ENCODE results near the gene CLDND2.

Gene CLDND2

DNA sequence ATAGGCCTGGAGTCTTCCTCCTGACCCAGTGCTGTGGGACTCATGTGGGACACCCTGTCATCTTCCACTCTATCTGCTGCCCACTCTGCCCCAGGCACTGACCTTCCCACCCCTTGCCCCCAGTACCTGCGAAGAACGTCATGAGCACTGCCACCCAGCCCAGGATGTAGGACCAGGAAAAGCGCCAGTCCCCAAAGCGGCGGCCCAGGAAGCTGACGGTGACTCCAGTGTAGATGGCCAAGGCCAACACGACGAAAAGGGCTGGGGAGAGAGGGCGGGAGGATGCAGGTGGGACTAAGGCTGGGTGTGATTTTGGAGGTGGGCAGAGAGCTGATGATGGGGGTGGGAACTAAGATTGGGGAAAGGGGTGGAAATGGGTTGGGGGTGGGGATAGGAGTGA, 11.6 kb upstream of the CLDND2 start:
- DNase-seq, result no peak

DNA sequence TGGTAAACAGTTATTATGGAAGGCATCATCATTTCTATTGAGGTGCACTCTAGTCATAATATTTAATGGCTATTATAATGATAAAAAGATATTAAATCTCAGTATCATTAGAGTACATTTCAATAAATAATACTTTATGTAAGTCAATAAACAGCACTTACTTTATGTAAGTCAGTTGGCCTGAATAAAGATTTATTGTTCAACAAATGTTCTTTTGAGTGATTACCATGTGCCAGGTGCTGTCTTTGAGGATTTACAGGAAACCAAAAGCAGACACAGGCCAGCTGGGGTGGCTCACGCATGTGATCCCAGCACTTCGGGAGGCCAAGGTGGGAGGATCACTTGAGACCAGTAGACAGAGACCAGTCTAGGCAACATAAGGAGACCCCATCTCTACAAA, 8.6 kb upstream of the CLDND2 start:
- DNase-seq, result no peak

DNA sequence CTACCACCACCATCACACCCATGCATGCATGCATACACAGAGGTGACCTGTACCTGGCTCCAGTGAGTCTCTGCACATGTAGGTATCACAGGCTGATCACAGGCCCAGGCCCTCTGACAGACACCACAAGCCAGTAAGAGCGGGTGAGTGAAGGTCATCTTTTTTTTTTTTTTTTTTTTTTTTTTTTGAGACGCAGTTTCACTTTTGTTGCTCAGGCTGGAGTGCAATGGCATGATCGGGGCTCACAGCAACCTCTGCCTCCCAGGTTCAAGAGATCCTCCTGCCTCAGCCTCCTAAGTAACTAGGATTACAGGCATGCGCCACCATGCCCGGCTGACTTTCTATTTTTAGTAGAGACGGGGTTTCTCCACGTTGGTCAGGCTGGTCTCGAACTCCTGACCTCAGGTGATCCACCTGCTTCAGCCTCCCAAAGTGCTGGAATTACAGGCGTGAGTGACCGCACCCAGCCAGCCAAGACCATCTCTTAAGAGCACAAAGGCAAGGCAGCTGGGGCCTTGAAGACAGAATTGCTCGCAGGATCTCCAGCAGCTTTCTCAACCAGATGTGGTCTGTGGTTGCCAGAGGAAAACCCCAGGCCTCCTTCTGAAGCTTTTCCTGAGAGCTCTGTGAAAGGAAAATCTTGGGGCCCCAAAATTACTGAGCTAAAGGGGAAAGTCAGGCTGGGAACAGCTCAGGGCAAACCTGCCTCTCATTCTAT, 6.9 kb upstream of the CLDND2 start:
- DNase-seq, result no peak

DNA sequence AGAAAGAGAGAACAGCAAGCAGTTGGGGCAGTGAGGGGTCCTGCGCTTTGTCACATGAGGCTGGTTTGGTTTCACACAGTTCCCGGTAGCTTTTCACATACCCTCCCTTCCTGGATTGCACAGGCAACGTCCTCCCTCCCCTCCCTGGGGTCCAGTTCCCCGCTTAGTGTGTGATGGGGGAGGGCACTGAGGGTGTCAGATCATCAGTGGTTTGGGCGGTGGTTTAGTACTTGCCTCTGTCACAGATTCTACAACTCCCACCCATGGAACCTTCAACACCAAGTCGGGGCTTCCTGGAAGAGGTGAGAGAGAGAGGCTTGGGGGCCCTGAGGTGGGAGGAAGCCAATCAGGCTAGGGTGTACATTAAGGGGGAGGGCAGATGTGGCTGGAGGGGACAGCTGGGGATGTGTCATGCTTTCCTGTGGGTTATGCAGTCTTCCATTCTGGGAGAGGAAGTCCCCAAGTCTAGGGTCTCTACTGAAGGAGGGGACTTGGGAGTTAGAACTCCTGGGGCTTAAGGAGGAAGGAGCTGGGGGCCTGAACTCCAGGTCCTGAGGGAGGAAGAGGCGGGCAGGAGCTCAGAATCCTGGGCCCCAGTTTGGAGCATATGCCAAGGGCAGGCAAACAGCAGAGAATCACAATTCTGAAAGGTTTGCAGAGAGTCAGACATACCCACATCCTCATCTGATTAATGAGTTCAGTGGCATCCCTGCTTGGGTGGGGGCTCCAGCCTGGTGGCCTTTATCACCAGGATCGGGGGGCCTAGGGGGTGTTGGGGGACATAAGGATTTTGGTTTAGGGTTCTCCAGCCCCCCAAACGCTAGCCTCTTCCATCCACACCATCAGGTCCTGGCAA, 4.1 kb upstream of the CLDND2 start, which contains the start of gene NKG7:
TSS of gene NKG7 (minus strand) at position 6 of the 856 bp plus-strand sequence. CDS start 119 bp downstream, outside the sequence.
- DNase-seq, result peak; percentile 88

DNA sequence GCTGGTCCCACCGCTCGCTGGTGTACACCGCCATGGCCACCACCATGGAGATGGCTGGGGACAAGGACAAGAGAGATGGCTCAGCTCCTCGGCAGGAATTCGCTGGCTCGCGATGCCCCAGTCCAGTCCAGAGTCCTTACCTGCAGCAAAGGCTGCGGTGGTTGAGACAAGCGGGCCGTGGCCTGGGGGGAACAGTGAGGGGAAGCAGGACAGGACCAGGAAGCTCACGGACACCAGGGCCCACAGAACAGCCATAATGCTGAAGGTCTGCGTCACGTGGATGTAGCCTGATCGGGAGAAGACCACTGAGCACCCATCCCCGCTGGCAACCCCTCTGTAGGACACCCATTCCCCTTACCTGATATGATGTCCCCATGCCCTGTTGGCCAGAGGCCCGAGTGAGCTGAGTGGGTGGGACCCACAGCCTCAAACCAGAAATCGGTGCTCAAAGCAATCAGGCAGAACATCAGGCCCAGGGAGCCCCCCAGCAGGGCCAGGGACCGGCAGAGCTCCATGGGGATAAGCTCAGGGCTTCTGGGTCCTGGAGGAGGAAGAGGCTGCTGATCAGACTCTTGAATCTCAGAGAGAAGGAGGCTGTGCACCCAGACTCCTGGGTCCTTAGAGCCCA, 3.3 kb upstream of the CLDND2 start:
- no peak for DNase-seq

DNA sequence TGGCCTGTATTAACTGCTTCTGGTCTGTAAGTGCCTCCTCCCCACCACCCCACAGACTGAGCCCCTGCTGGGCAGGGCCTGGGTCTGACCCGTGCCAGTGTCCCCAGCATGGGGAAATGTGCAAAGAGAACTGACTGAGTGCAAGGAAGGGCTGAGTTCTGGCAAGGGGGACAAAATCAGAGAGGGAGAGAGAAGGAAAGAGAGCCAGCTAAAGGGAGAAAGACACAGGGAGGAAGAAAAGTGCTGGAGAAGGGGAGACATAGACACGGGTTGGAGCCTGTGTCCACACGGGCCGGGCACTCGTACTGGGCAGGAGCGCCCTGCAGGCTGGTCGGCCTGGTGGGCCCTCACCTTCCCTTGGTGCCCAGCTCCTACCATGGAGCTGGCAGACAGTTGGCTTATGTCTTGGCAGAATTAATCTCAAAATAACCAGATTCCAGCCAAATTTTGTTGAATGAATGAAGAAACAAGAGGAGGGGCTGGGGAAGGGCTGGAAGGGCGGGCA, 2.4 kb upstream of the CLDND2 start:
- no peak for DNase-seq

DNA sequence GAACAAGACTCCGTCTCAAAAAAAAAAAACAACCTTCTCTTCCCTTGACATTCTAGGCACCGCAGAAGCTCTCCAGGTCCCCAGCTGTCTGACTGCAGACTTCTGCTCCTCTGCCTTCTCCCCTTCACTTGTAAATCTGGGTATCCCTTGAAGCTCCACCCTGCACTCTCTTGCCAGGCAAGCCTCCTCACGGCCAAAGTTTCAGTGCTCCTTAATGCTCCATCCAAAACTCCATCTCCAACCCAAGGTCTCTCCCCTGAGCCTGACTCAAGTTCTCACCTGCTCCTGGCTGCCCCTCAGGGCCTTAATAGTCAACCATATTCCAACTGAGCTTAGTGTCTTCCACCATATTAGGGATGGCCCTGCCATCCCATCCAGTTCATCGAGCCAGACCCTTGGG, 1.4 kb upstream of the CLDND2 start:
- DNase-seq, result no peak

DNA sequence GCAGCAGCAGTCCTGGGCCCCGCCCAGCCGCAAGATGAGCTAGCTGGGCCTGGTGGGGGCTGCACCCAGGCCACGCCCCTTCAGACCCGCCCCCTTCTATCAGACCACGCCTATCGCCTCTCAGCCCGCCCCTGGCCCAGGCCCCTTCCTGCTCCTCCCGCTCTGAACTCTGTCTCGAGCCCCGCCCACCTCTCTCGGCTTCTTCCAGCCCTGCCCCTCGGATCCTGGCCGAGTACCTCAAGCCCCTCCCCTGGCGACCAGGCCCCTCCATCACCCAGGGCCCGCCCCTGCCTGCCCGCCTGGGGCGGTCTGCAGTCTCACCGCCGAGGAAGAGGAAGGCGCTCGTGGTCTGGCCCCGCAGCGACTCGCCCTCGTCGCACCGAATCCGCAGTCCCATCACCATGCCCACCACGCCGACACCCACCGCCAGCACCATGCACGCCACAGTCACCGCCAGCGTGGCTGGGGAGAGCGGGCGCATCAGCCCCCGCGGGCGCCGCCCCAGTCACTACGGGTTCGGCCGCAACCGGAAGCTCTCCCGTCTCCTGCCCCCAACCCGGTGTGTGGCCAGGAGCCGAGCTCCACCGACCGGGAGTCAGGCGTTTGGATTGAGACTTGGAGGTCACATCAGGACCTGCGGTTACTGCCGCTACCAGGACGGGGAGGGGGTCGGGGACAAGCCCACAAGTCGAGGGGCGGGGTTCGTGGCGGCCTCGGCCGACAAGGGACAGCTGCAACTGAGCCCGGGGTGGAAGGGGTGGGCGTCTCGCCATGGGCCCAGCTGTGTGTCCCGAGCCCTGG, 1.0 kb downstream of the CLDND2 start:
- DNase-seq, result peak; percentile 99

DNA sequence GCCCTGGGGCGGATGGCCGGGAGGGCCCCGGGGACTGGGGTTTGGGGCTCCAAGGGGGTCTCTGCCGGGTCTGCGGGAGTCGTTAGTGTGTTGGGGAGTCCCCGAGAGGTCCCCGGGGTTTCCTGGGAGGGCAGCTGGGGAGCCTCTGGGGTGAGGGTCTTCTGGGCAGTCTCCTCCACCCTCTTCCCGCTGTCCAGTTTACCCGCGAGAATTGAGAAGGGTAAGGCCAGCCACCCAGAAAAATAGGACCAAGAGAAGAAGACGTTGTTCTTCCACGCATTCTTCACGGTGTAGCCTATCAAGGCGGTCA, 1.6 kb downstream of the CLDND2 start:
- no peak for DNase-seq

DNA sequence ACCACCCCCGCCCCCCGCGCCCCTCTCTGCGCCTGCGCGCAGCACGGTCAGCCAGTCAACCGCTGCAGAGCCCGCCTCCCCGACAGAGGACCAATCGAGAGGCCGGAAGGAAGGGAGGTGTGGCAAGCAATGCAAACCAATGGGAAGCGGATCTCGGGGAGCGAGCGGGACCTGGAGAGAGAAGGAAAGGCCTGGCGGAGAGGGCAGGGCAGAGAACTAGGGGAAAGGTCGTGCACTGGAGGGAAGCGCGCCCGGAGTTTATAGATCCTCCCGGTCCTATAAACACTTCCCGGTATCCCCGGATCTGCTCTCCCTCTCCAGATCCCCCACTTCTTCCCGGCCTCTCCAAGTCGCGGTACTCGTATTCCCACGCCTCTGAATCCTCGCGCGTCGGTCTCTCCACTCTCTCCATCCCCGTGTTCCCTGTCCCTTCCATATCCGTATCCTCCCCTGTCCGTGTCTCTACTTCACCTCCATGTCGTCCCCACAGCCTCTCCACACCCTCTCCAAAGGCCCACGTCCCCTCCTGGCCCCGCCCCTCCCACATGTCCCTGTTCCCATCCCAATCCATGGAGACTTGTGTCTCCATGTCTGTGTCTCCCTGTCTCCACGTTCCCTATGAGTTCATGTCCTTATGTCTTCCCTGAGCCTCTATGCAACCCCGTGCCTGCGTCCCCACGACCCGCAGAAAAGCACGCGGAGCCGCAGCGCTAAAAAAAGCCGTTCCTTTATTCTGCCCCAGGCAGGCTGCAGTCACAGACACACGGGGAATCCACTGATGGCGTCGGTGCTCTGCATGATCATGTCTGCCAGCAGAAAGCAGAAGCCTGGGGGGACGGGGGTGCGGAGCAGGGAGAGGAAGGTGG, 2.2 kb downstream of the CLDND2 start:
- DNase-seq, result peak; percentile 95

DNA sequence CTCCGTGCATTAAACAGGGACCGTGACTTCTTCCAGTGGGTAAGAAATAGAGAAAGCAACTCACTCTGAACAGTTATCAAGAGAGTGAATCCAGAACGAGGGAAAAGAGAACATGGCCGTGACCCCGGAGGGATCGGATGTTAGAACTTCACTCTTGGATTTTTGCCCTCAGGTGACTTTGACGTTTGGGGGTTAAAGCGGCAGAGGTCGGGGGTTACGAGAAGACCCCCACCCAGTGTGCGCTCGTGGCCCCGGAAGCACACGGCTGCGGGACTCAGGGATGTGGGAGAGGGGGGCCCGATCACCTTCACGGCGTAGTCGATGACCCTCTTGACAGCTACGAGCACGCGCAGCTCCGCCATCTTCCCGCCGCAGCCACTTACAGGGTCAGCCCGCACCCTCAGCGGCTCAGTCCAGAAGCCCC, 2.8 kb downstream of the CLDND2 start, which contains the start of gene ETFB:
TSS of gene ETFB (minus strand) at position 424 of the 424 bp plus-strand sequence. CDS start at position 362, 62 bp downstream.
- no peak for DNase-seq

DNA sequence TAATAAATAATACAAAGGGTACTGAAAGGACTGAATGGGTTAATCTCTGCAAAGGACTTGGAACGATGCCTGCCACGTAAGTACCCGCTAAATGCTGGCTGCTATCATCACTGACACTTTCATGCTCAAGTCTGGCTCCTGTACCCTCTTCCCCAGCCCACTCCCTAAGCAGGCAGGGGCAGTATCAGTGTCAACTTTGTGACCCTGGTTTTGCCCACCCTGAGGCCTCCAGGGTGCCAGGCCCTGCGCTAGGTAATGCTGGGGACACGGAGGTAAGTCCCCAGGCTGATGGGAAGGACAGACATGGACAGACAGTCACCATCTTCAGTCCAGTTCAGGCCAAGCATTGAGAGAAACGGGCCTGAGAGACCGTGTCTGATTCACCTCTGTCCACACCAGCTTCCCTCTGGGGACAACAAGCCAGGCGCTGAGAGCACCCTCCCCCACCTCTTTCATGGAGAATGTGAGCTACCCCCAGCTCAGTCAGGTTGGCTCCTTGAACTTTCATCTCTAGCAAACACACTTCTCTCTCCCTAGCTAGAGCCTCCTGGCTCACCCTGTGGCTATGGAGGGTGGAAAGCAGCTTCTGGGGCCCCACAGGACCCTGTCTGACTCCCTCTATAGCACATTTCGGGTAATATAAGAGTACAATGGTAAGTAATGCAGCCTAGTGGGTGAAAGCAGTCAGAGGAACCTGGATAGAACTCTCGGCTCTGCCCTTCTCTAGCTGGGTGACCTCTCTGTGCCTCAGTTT, 3.4 kb downstream of the CLDND2 start:
- no peak for DNase-seq

DNA sequence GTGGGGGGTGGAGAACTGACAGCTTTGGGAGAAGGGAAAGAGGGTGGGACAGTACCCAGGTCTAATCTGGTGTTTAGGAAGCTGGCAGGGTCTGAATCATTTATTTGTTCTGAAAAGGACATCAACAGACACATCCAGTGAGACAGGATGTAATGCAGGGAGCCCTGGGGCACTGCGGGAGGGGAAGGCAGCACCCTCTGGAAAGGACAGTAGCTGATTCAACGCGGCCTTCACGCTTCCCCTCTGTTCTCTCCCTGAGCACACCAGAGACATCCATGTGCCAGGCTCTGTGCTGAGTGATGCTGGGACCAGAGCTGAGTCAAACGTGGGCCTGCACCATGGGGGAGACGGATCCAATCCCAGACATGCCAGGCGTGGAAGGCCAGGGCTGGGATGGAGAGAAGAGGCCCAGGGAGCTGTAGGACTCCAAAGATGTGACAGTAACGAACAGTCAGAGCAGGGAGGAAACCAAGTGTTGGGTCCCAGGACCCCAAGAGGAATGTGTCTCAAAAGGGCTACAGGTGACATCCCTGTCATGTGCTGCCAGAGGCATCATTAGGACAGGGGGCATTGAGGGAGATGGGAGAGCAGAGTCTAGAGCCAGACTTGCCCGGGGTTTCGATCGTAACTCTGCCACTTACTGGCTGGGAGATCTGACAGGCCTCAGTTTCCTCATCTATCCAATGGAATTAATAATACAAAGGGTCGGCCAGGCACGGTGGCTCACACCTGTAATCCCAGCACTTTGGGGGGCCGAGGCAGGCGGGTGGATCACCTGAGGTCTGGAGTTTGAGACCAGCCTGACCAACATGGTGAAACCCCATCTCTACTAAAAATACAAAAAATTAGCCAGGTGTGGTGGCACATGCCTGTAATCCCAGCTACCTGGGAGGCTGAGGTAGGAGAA, 4.3 kb downstream of the CLDND2 start:
- DNase-seq, result no peak

DNA sequence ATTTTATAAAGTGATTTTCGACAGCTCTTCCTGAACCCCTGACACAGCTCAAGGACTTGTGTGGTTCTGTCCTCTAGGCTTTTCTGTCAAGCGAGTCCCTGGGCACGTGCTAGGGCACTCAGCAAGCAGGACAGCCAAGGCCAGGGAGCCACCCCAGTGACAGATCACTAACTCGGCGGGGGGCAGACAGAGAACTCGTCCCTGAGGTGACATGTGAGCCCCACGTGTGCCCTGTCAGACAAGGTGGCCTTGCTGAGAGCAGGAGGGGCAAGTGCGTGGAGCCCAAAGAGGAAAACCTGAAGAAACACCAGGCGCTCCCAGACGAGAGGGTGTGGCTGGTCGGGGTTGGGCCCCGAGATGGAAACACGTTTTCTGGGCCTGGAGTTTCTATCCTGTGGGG, 7.6 kb downstream of the CLDND2 start:
- DNase-seq, result no peak

DNA sequence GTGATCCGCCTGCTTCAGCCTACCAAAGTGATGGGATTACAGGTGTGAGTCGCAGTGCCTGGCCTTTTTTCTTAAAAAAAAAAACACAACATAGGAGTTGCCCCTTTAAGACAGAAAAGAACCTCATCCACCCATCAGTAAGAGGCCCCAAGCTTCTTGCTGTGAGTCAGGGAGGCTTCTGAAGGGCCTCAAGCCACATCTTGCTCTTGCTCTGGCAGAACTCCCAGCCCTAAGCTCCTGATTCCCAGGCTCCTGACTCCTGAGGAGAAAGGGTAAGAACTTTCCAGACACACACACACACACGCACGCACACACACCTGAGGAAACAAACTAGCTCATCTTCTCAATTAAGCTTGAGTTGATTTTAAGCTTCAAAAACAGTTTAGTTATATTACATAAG, 9.5 kb downstream of the CLDND2 start:
- DNase-seq, result no peak

DNA sequence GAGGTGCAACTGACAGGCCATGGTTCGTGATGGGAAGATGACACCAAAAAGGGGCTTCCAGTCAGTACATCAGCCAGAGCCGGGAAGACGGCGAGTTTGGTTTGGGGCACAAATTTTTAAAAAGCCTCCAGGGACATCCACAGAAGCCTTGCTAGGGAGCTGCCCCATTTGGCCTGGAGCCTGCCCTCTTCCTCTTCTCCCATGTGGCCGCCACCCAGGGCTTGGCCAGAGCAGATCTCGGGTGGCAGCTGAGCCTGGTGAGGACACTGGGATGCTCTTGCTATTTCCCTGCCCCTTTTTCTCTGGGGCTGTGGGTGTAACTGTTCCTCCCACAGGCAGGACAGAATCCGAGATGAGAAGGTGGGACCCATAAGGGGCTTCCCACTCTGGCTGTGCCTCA, 10.9 kb downstream of the CLDND2 start:
- no peak for DNase-seq

DNA sequence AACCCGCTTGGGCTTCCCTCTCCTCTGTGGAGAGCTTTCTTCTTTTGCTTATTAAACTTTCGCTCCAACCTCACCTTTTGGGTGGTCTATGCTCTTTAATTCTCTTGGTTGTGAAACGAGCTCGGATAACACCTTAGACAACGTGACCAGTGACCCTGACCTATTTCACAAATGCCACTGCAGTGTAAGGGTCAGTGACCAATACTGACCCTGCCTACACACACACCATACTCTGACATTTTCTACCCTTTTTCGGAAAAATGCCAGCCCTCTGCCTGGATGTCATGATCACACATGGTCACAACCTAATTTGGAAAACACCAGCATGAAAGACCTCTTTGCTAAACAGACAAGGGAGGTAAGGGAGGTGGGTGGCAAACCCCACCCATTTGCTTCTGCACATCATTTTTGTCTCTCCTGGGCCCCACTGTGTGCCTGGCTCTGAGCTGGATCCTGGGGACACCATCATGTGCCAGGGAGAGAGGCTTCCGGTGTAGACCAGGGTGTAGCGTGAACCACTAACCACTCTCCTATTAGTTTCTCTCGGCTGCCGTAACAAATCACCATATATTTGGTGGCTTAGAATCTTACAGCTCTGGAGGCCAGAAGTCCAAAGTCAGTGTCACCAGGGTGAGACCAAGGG, 12.5 kb downstream of the CLDND2 start:
- DNase-seq, result no peak

DNA sequence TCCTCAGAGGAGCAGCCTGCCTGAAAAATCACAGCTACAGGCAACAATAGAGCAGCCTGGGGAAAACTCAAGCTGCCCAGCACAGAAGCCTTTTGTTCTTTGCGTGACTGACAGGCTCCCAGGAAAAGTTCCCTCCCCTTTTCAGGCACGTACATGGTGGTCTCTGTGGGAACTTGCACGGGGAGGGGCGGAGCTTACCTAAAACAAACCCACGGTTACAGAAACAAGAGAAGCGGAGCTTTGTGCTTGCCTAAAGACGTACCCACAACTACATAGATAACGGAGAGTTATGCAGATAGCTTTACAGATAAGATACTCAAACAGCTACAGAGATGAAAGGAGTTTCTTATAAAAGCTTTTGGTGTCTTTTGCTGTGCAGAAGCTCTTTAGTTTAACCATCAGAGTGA, 14.1 kb downstream of the CLDND2 start:
- no peak for DNase-seq

DNA sequence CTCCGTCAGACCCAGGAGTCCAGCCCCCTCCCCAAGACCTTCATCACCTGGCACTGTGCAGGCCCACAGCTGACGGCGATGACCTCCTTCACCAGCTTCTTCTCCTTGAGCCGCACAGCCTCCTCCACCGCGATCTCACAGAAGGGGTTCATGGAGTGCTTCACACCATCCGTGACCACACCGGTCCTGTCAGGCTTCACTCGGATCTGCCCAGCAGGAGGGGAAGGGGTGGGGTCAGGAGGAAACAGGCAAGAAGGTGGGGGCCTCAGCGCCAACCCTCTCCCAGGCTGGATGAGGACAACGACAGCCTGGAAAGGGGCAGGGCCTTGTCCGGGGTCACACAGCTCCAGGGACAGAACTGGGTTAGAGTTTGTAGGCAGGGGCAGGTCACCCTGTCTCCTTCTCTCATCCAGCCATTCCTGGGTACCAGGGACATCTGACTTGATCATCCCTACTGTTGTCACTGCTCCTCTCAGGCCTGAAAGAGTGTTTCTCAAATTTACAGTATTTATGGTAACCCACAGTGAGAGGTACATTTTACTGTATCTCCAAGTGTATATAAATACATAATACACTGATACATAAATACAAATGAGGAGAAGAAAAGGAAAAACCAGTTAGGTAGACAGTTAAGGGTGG, 14.6 kb downstream of the CLDND2 start:
- DNase-seq, result no peak

Data from activated CD8-positive, alpha-beta memory T cell treated with anti-CD3 and anti-CD28 coated beads, Interleukin-2, amount 50 U/mL, for 48 hours (primary cell).